AG04449 (cell line): ENCODE data around the gene PSMD14.

ENCODE experiments used
- CTCF ChIA-PET: fragments of 350-600 bp; formaldehyde crosslinking; extraction: SDS; loops from one replicate; lab custom pipeline; 2021; ENCODE audit warnings: antibody characterized with exemption; lab: Yijun Ruan, JAX
- POLR2A ChIA-PET: fragments of 400-600, 350-600 bp; formaldehyde crosslinking; extraction: SDS; loops from one replicate; lab custom pipeline; 2020; ENCODE audit warnings: antibody characterized with exemption, inconsistent platforms; lab: Yijun Ruan, JAX
- DNase-seq: peaks from one replicate; pipeline ENCODE4 v3.0.0-alpha.2; 2010; ENCODE audit warnings: low read depth, low spot score
- H3K4me3 ChIP-seq: 2 replicates; pipeline ENCODE4 v1.5.1; 2011; ENCODE audit warnings: low read depth, mild to moderate bottlenecking, control low read depth, low read length
- TF ChIP-seq, protein P1 (sequence below): IDR thresholded peaks from one replicate; pipeline ENCODE4 v1.5.1; 2011; ENCODE audit warnings: mild to moderate bottlenecking, moderate library complexity, low read length, control low read depth, inconsistent platforms; ENCODE audit not compliant: insufficient read depth; ENCODE audit errors: missing control alignments

Gene PSMD14

DNA sequence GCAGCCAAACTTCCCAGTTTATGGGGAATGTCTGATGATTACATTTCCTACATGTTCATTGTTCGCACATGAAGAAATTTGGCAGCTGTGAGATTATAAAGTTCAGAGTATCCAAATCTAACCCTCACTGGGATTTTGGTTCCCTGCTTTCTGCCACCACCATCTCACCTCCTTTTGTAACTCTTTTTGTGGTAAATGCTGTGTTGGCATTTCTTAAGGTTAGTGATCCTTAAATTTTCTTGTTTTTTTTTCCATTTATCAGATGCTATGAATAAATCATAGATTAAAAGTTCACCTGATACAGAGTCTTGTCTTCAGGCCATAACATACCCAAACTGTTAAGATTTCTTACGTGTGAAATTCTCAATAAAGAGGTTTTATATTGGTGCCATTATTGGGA, 99.4 kb downstream of the PSMD14 start:
- POLR2A ChIA-PET = no interaction called here
- no peak overlapping the region for H3K4me3 ChIP-seq
- TF ChIP-seq, protein P1, sequence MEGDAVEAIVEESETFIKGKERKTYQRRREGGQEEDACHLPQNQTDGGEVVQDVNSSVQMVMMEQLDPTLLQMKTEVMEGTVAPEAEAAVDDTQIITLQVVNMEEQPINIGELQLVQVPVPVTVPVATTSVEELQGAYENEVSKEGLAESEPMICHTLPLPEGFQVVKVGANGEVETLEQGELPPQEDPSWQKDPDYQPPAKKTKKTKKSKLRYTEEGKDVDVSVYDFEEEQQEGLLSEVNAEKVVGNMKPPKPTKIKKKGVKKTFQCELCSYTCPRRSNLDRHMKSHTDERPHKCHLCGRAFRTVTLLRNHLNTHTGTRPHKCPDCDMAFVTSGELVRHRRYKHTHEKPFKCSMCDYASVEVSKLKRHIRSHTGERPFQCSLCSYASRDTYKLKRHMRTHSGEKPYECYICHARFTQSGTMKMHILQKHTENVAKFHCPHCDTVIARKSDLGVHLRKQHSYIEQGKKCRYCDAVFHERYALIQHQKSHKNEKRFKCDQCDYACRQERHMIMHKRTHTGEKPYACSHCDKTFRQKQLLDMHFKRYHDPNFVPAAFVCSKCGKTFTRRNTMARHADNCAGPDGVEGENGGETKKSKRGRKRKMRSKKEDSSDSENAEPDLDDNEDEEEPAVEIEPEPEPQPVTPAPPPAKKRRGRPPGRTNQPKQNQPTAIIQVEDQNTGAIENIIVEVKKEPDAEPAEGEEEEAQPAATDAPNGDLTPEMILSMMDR = no peak
- CTCF ChIA-PET = no interaction called here
- DNase-seq = no peak

DNA sequence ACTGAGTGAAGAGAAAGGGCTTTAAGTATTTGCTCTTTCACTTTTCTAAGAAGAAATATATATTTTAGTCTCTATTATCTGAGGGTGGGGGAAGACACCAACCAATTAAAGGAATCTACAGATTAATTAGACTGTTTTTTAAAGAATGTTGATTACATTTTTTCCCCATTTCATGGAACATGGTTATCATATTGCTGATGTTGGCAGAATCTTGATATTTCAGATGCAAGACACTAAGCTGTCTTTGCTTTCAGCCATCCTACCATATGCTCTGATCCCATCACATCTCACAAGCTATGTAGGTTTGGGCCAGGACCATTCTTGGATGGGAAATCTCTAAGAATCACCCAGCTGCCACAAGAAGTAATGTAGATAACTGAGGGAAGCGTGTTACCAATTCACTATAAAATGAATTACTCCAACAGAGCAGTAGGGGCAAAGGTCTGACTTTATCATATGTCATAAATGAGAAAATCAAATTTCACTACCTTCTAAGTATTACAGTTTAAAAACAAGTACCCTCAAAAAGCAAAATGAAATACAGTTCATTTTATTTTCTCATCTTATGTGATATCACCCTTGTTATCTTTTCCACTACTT, 101.2 kb downstream of the PSMD14 start:
- ChIA-PET CTCF (no interaction called here), POLR2A (no interaction called here)
- H3K4me3 ChIP-seq = no peak overlapping the region
- TF ChIP-seq, protein P1 = no peak
- no peak for DNase-seq

DNA sequence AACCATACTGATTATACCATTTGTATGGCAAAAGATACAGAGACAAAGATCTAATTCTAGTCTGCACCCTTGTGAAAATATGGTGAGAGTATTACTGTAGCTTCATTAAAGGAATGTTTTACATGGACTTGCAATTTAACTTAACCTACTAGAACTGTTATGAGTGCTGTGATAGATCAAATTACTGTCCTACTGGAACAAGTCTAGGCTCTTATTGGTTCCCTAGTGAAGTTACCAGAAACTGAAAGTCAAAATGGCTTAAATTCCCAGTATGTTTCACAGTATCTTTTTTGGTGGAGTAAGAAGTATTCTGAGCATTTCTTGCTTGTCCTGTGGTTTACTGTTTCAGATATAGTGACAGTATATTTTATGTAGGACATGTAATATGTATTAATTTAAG, 104.1 kb downstream of the PSMD14 start:
- POLR2A ChIA-PET = no interaction called here
- DNase-seq = peak; percentile 23
- CTCF ChIA-PET = no interaction called here

DNA sequence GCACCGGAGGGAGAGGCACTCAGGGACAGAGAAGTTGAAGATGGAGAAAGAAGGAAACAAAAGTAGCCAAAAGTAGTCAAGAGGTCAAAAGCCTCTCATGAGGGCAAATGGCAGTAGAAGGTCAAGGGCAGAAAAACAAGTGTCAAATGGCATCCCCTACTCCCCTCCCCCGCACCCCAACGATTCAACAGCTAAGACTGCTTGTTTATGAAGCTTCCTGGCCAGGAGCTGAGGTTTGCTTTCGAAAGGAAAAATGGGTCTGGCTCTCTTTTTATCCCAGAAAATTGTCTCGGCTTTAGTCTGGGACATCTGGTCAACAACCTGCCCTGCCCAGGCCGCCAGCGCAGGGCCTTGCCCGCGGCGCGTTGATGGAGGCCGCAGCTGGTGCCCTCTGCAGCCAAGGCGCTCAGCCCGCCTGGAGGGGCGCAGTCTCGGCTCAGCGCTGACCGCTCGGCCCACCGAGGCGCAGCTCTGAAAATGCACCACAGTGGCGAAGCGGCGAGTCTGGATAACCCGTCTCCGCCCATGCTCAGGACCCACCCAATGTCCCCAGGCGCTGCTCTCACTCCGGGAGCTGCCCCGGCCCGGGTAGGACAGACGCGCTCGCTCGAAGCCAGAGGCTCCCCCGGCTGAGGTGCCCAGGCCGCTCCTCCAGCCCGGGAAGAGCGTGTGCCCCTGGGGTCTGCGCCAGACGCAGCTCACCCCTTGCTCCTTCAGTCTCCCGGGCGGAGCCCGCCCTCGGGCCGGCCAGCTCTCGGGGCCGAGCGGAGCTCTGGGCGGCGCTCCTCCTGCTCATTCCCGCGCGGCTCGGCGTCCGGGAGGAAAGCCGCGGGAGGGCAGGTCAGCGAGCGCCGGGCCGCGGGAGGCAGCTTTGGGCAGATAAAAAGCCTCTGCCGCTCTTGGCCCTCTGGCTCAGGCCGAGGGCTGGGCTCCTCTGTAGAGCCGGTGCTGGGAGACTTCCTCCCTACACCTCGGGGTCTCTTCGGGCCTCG, 106.1 kb downstream of the PSMD14 start:
- ChIA-PET POLR2A (no interaction called here), CTCF (interaction anchor here (0.6 to 1.3 kb wide), 2 partner anchors 11 to 13 kb away, joined by 5 to 6 read pairs; no protein-coding TSS in a partner anchor)
- no peak for DNase-seq
- TF ChIP-seq, protein P1 = no peak
- peak overlapping the region; percentile 59 for H3K4me3 ChIP-seq

More for the DNA sequence above, 104.1 kb downstream of the PSMD14 start:
- TF ChIP-seq, protein P1 = no peak
- no peak overlapping the region for H3K4me3 ChIP-seq

DNA sequence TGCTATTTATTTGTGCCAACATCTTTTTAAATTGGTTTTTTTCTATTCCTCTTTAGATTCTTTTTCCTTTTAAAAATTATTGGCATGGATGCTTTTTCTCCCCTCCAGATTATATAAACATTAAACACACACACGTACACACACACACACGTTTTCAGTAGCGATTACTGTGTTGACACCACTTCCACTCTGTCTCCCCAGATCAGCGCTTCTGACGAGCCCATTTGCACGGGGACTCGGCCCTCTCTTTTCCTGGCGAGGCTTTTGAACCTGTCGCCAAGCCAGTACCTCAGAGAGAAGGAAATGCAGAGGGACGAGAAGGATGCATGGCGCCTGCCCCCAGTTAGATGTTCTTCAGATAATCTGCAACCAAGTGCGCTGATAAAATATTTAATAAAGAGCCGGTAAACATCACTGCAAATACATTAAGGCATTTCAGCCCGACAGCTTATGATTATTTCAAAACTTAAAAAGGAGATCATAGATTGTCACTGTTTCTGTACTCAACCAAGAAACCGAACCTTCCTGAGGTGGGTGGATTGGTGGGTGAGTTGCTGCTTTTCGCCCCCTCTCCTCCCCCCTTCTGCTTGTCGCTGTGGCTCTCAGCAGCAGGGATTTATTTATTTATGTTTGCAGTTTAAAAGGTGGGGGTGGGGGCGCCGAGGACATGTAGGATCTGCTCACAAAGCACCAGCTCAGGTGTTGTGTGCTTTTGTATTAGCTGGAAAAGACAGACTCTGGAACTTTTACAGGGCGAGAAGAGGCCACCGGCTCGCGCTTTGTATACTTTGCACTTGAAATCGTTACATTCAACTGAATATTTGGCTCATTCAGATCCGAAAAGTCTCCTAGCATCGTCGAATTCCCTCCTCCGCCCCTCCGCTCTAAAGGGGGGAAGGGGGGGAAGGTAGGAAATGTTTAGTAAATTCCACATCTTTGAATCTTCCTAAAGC, 107.1 kb downstream of the PSMD14 start:
- peak overlapping the region; percentile 59 for H3K4me3 ChIP-seq
- CTCF ChIA-PET = interaction anchor here (0.6 to 1.5 kb wide), 3 partner anchors 10 to 13 kb away, joined by 5 to 6 read pairs (median 6); no protein-coding TSS in a partner anchor
- TF ChIP-seq, protein P1 = no peak
- POLR2A ChIA-PET = no interaction called here
- no peak for DNase-seq
